Endothelial cell of umbilical vein (primary cell): ENCODE results near the gene BABAM2. TPM values are rescaled to one million over a fixed set of nuclear protein-coding genes. Genes with fewer than 3 reads are reported as not detected.

Source experiments
- BruUV-seq: library from RNA; stranded (reverse); fragments of 400-500 nt; replicated peaks from 2 replicates; lab custom pipeline; 2021; lab: Mats Ljungman, UMichigan
- CTCF ChIA-PET: fragments of 300-600, 350-600 bp; sonication (Branson Sonifier 250); formaldehyde crosslinking; loops from one replicate; lab custom pipeline; 2021; ENCODE audit warnings: antibody characterized with exemption, inconsistent platforms; lab: Charles Lee
- POLR2A ChIA-PET: fragments of 300-600, 350-600 bp; sonication (Branson Sonifier 250); formaldehyde crosslinking; loops from one replicate; lab custom pipeline; 2021; ENCODE audit warnings: antibody characterized with exemption, inconsistent platforms; lab: Charles Lee
- DNase-seq: peaks from one replicate; pipeline ENCODE4 v3.0.0-alpha.2; 2011; ENCODE audit warnings: low read depth, low spot score
- FAIRE-seq: peaks from 2 replicates; lab custom pipeline; 2011; peaks lifted over from hg19 to GRCh38; lab: Jason Lieb, UNC
- H2AFZ ChIP-seq: 2 replicates; pipeline ENCODE4 v1.6.0; 2012; ENCODE audit warnings: low read depth, low read length, control low read depth, inconsistent platforms
- H3K27ac ChIP-seq: 2 replicates; pipeline ENCODE4 v1.5.1; 2011; ENCODE audit warnings: low read depth, mild to moderate bottlenecking, control low read depth, low read length, moderate library complexity; ENCODE audit not compliant: insufficient read depth
- H3K27me3 ChIP-seq, 2 experiments: 2 replicates each; pipeline versions ENCODE4 v1.6.0 to v1.6.1; 2011; ENCODE audit warnings: low read length in 2 of 2, mixed read lengths in 1 of 2; ENCODE audit not compliant: control insufficient read depth in 2 of 2, insufficient read depth in 2 of 2
- H3K36me3 ChIP-seq, 2 experiments: 2 replicates in 1 of 2; 3 replicates in 1 of 2; pipeline ENCODE4 v1.5.1; 2011; ENCODE audit warnings: low read length in 2 of 2, mild to moderate bottlenecking in 1 of 2, moderate library complexity in 1 of 2; ENCODE audit not compliant: control insufficient read depth in 2 of 2, insufficient read depth in 2 of 2; ENCODE audit errors: extremely low read depth in 1 of 2
- H3K4me1 ChIP-seq: 3 replicates; pipeline ENCODE4 v1.5.1; 2011; ENCODE audit warnings: mild to moderate bottlenecking, low read length; ENCODE audit not compliant: control insufficient read depth, insufficient read depth; ENCODE audit errors: extremely low read depth
- H3K4me2 ChIP-seq: 2 replicates; pipeline ENCODE4 v1.6.1; 2011; ENCODE audit warnings: low read length, control low read depth, mixed read lengths; ENCODE audit not compliant: insufficient read depth
- H3K4me3 ChIP-seq, 3 experiments: fragments of 200-600 bp in 1 of 3; sonication (generic), shearing (Covaris generic) in 1 of 3; replicated peaks in 1 of 3; 2 replicates each; pipeline ENCODE4 v1.5.1; 2011 to 2016; ENCODE audit warnings: control low read depth in 3 of 3, low read length in 3 of 3, mild to moderate bottlenecking in 2 of 3, inconsistent platforms in 1 of 3, low read depth in 1 of 3, moderate library complexity in 1 of 3; ENCODE audit not compliant: insufficient read depth in 1 of 3
- H3K79me2 ChIP-seq: 2 replicates; pipeline ENCODE4 v1.6.0; 2012; ENCODE audit warnings: low read length, inconsistent platforms; ENCODE audit not compliant: control insufficient read depth, insufficient read depth
- H3K9ac ChIP-seq: replicated peaks from 2 replicates; pipeline ENCODE3; 2011; ENCODE audit warnings: low read length, control low read depth; ENCODE audit not compliant: insufficient read depth; ENCODE audit errors: extremely low read depth
- H3K9me1 ChIP-seq: replicated peaks from 3 replicates; pipeline ENCODE4 v1.6.0; 2011; ENCODE audit warnings: mild to moderate bottlenecking, low read length; ENCODE audit not compliant: control insufficient read depth, insufficient read depth; ENCODE audit errors: extremely low read depth
- H3K9me3 ChIP-seq: replicated peaks from 2 replicates; pipeline ENCODE4 v1.5.1; 2012; ENCODE audit warnings: low read length, inconsistent platforms; ENCODE audit not compliant: control insufficient read depth, insufficient read depth
- H4K20me1 ChIP-seq: replicated peaks from 2 replicates; pipeline ENCODE3; 2011; ENCODE audit warnings: mild to moderate bottlenecking, low read length; ENCODE audit not compliant: control insufficient read depth, insufficient read depth; ENCODE audit errors: extremely low read depth
- CTCF ChIP-seq, 2 donors: IDR thresholded peaks; 1 replicate in 1 of 2; 2 replicates in 1 of 2; pipeline ENCODE4 v1.5.1; 2011; ENCODE audit warnings: low read length in 2 of 2, mild to moderate bottlenecking in 2 of 2, moderate library complexity in 2 of 2, control low read depth in 1 of 2, inconsistent platforms in 1 of 2, low read depth in 1 of 2; ENCODE audit not compliant: insufficient read depth in 1 of 2; ENCODE audit errors: extremely low read depth in 1 of 2
- EZH2 ChIP-seq: IDR thresholded peaks from 2 replicates; pipeline ENCODE4 v1.6.1; 2012; ENCODE audit warnings: borderline replicate concordance, low read depth, mild to moderate bottlenecking, moderate library complexity, low read length, inconsistent platforms; ENCODE audit not compliant: severe bottlenecking
- FOS ChIP-seq: IDR thresholded peaks from 2 replicates; pipeline ENCODE4 v1.6.1; 2011; ENCODE audit warnings: mild to moderate bottlenecking, low read length, moderate library complexity, borderline replicate concordance; ENCODE audit not compliant: insufficient read depth
- GATA2 ChIP-seq: IDR thresholded peaks from 2 replicates; pipeline ENCODE4 v1.7.0; 2011; ENCODE audit warnings: low read depth, mild to moderate bottlenecking, moderate library complexity, mixed read lengths, low read length; ENCODE audit not compliant: insufficient read length, insufficient read depth
- JUN ChIP-seq: IDR thresholded peaks from 2 replicates; pipeline ENCODE4 v1.6.1; 2011; ENCODE audit warnings: borderline replicate concordance, low read depth; ENCODE audit not compliant: insufficient read length, insufficient read depth
- MYC ChIP-seq: IDR thresholded peaks from one replicate; pipeline ENCODE4 v1.6.1; 2011; ENCODE audit warnings: mild to moderate bottlenecking, low read depth, low read length
- POLR2A ChIP-seq: IDR thresholded peaks from 2 replicates; pipeline ENCODE4 v1.6.1; 2012; ENCODE audit warnings: low read depth, mild to moderate bottlenecking, control low read depth, low read length
- POLR2AphosphoS5 ChIP-seq: IDR thresholded peaks from 2 replicates; pipeline ENCODE4 v1.6.1; 2012; ENCODE audit warnings: low read depth, mild to moderate bottlenecking, control low read depth, low read length, moderate library complexity; ENCODE audit not compliant: insufficient read depth
- dilution Hi-C: fragments of 300-500 bp; cut with MboI; formaldehyde crosslinking; loops from one replicate; pipeline ENCODE4 v1.15.0; 2019; ENCODE audit warnings: low sequenced_read_pairs; ENCODE audit not compliant: extremely low pct_ligation_motif_present
- intact Hi-C: fragments of 100-400 bp; cut with micrococcal nuclease; formaldehyde crosslinking; loops from one replicate; pipeline ENCODE4 v1.10.0; 2022
- polyA plus RNA-seq, 4 experiments: library from polyadenylated mRNA; depleted of rRNA in 3 of 4; stranded (reverse) in 3 of 4; unstranded in 1 of 4; fragments of >200 nt; gene quantifications; 2 replicates each; pipeline versions ENCODE4 v1.2.1 to v1.2.3, GENCODE V29; 2011 to 2012; ENCODE audit warnings: missing spikeins in 1 of 4
- total RNA-seq: library from RNA; stranded (reverse); gene quantifications from 2 replicates; pipeline ENCODE4 v1.2.3, GENCODE V29; 2021
- TF ChIP-seq, protein P1 (sequence below): IDR thresholded peaks from 2 replicates; pipeline ENCODE4 v1.6.1; 2011; ENCODE audit not compliant: insufficient read depth, insufficient read length

Gene BABAM2
- total and polyA plus RNA-seq, 2 donors (not counting 3 experiments of a cell fraction or from before 2014, with no cell fraction given): 19.9 to 27.6 TPM

DNA sequence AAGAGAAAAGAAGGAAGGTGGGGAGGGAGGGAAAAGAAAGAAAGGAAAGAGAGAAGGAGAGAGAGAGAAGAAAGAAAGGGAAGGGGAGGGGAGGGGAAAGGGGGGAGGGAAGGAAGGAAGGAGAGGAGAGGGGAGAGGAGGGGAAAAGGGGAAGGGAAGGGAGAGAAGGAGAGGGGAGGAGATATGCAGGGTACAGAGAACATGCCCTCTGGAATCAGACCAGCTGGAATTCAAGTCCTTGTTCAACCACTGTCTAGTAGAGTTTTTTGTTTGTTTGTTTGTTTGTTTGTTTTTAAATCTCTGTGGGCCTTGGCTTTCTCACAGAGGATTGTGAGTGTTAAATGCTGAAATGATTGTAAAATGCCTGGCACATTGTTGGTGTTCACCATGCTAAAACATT is 424.4 kb downstream of the BABAM2 start:
- Histone ChIP-seq H3K4me2 (no peak overlapping the region), H3K9ac (no peak overlapping the region), H3K36me3 (no peaks in the 10 kb centered on the region), H2AFZ (no peak overlapping the region), H4K20me1 (no peaks in the 10 kb centered on the region), H3K4me1 (no peaks in the 10 kb centered on the region), H3K4me3 (no peak overlapping the region), H3K79me2 (no peaks in the 10 kb centered on the region), H3K9me3 (no peaks in the 10 kb centered on the region), H3K27me3 (no peaks in the 10 kb centered on the region), H3K9me1 (no peaks in the 10 kb centered on the region), H3K27ac (no peak overlapping the region)
- intact Hi-C loops: no loop called here
- dilution Hi-C loops: no loop called here
- FAIRE-seq (peak; percentile 40), DNase-seq (no peak)
- CTCF ChIA-PET: no interaction called here
- TF ChIP-seq POLR2AphosphoS5 (no peak), JUN (no peak), MYC (no peak), POLR2A (no peak), GATA2 (no peak), EZH2 (no peak), CTCF (IDR thresholded peaks at IDR 0.05; ENCODE audit: extremely low read depth in 1 of 2, insufficient read depth in 1 of 2, low read depth in 1 of 2, low read length in 2 of 2) (no peak), FOS (no peak)
- TF ChIP-seq, protein P1, sequence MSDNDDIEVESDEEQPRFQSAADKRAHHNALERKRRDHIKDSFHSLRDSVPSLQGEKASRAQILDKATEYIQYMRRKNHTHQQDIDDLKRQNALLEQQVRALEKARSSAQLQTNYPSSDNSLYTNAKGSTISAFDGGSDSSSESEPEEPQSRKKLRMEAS: no peak
- POLR2A ChIA-PET: no interaction called here
- BruUV-seq: no TSS peak
